CD14-positive monocyte (primary cell): ENCODE results near the gene PRKAG3. TPM values are rescaled to one million over a fixed set of nuclear protein-coding genes. Genes with fewer than 3 reads are reported as not detected.
A peak's percentile ranks its signal among the peaks of the same experiment; 100 is the strongest.
"Not testable (repeated sequence)": the region's sequence is repeated elsewhere in the genome, so short reads cannot be mapped to it uniquely, and the experiment has no call there.

ENCODE experiments used
- DNase-seq, 3 donors: peaks; one replicate each; pipeline ENCODE4 v3.0.0-alpha.2; 2011 to 2022
- H2AFZ ChIP-seq: 2 replicates; pipeline ENCODE4 v1.6.0; 2012; ENCODE audit warnings: mild to moderate bottlenecking, low read depth, low read length, inconsistent platforms; ENCODE audit not compliant: insufficient read depth, poor library complexity, severe bottlenecking
- H3K27ac ChIP-seq, 2 donors: 1 replicate in 1 of 2; 2 replicates in 1 of 2; pipeline ENCODE4 v1.5.1; 2012 to 2013; ENCODE audit warnings: low read length in 2 of 2, control low read depth in 1 of 2, inconsistent platforms in 1 of 2, low read depth in 1 of 2, mild to moderate bottlenecking in 1 of 2
- H3K27me3 ChIP-seq, 2 donors: one replicate each; pipeline versions ENCODE4 v1.6.0 to v1.6.1; 2011 to 2013; ENCODE audit warnings: low read length in 2 of 2; ENCODE audit not compliant: control insufficient read depth in 2 of 2, insufficient read depth in 2 of 2
- H3K36me3 ChIP-seq, 2 donors: replicated peaks in 1 of 2; 1 replicate in 1 of 2; 2 replicates in 1 of 2; pipeline versions ENCODE4 v1.5.1 to v1.6.1; 2012 to 2013; ENCODE audit warnings: low read length in 2 of 2, control low read depth in 1 of 2, inconsistent platforms in 1 of 2, mild to moderate bottlenecking in 1 of 2; ENCODE audit not compliant: insufficient read depth in 2 of 2, control insufficient read depth in 1 of 2
- H3K4me1 ChIP-seq, 2 donors: 1 replicate in 1 of 2; 2 replicates in 1 of 2; pipeline versions ENCODE4 v1.5.1 to v1.6.1; 2012 to 2013; ENCODE audit warnings: low read length in 2 of 2, control low read depth in 1 of 2, inconsistent platforms in 1 of 2, mild to moderate bottlenecking in 1 of 2, moderate library complexity in 1 of 2; ENCODE audit not compliant: insufficient read depth in 2 of 2, control insufficient read depth in 1 of 2
- H3K4me2 ChIP-seq: replicated peaks from 2 replicates; pipeline ENCODE3; 2012; ENCODE audit warnings: low read length, moderate library complexity, mild to moderate bottlenecking; ENCODE audit not compliant: poor library complexity, severe bottlenecking; ENCODE audit errors: extremely low read depth
- H3K4me3 ChIP-seq, 3 experiments: fragments of 200-600 bp in 1 of 3; sonication (generic) in 1 of 3; replicated peaks in 1 of 3; 1 replicate in 2 of 3; 2 replicates in 1 of 3; pipeline ENCODE4 v1.5.1; 2011 to 2013; ENCODE audit warnings: low read length in 3 of 3, mild to moderate bottlenecking in 3 of 3, control low read depth in 2 of 3, low read depth in 2 of 3, inconsistent platforms in 1 of 3, moderate library complexity in 1 of 3
- H3K79me2 ChIP-seq: 2 replicates; pipeline ENCODE4 v1.6.0; 2012; ENCODE audit warnings: mild to moderate bottlenecking, control low read depth, inconsistent platforms, low read length, moderate library complexity; ENCODE audit not compliant: insufficient read depth
- H3K9ac ChIP-seq: 2 replicates; pipeline ENCODE4 v1.6.0; 2017; ENCODE audit warnings: low read length, mild to moderate bottlenecking; ENCODE audit not compliant: insufficient read depth, poor library complexity, severe bottlenecking
- H3K9me3 ChIP-seq, 2 donors: replicated peaks in 1 of 2; 1 replicate in 1 of 2; 2 replicates in 1 of 2; pipeline versions ENCODE4 v1.5.1 to v1.6.1; 2012 to 2013; ENCODE audit warnings: low read length in 2 of 2, control low read depth in 1 of 2; ENCODE audit not compliant: control insufficient read depth in 1 of 2, insufficient read depth in 1 of 2
- H4K20me1 ChIP-seq: 2 replicates; pipeline ENCODE4 v1.6.0; 2012; ENCODE audit warnings: mild to moderate bottlenecking, low read length, control low read depth, moderate library complexity; ENCODE audit not compliant: insufficient read depth
- H3K27ac Mint-ChIP-seq, 7 donors: one replicate each; pipeline ENCODE4 v1.8.0; 2020; ENCODE audit warnings: mild to moderate bottlenecking in 7 of 7, mixed read lengths in 7 of 7, moderate library complexity in 6 of 7, inconsistent platforms in 2 of 7
- H3K27me3 Mint-ChIP-seq, 3 donors: one replicate each; pipeline ENCODE4 v1.8.0; 2021 to 2022; ENCODE audit warnings: low read depth in 3 of 3, mild to moderate bottlenecking in 3 of 3, mixed read lengths in 3 of 3, moderate library complexity in 3 of 3, inconsistent platforms in 1 of 3
- H3K36me3 Mint-ChIP-seq, 2 donors: one replicate each; pipeline ENCODE4 v1.8.0; 2020; ENCODE audit warnings: mixed read lengths in 2 of 2, inconsistent platforms in 1 of 2, mild to moderate bottlenecking in 1 of 2
- H3K4me1 Mint-ChIP-seq: one replicate; pipeline ENCODE4 v1.8.0; 2020; ENCODE audit warnings: mild to moderate bottlenecking, mixed read lengths
- H3K4me3 Mint-ChIP-seq, 2 donors: one replicate each; pipeline ENCODE4 v1.8.0; 2020; ENCODE audit warnings: mild to moderate bottlenecking in 2 of 2, mixed read lengths in 2 of 2, moderate library complexity in 1 of 2
- H3K9me3 Mint-ChIP-seq, 7 donors: one replicate each; pipeline ENCODE4 v1.8.0; 2020 to 2022; ENCODE audit warnings: mixed read lengths in 7 of 7, mild to moderate bottlenecking in 6 of 7, moderate library complexity in 6 of 7, inconsistent platforms in 2 of 7
- WGBS: methylation state at CpG from one replicate; pipeline ENCODE4 v1.1.5; 2013; ENCODE audit warnings: missing lambda C conversion rate; ENCODE audit not compliant: insufficient coverage; 5-methylcytosine and 5-hydroxymethylcytosine counted together
- intact Hi-C, 2 donors: fragments of 100-400 bp; cut with micrococcal nuclease; formaldehyde crosslinking; loops; one replicate each; pipeline versions ENCODE4 v1.15.0 to v1.15.1; 2023
- polyA plus RNA-seq, 3 donors: library from polyadenylated mRNA; depleted of rRNA in 1 of 3; unstranded in 2 of 3; stranded (reverse) in 1 of 3; fragments of 300-500 nt in 2 of 3; fragments of >200 nt in 1 of 3; fragmentation: Illumina TruSeq in 2 of 3; gene quantifications; 1 replicate in 2 of 3; 2 replicates in 1 of 3; pipeline ENCODE4 v1.2.3, GENCODE V29; 2012 to 2021
- TF ChIP-seq, protein P1 (sequence below): fragments of 200-600 bp; IDR thresholded peaks from one replicate; pipeline ENCODE4 v1.8.0; 2022; ENCODE audit warnings: antibody characterized with exemption, mild to moderate bottlenecking

Gene PRKAG3
- polyA plus RNA-seq, 3 donors, result not detected

DNA sequence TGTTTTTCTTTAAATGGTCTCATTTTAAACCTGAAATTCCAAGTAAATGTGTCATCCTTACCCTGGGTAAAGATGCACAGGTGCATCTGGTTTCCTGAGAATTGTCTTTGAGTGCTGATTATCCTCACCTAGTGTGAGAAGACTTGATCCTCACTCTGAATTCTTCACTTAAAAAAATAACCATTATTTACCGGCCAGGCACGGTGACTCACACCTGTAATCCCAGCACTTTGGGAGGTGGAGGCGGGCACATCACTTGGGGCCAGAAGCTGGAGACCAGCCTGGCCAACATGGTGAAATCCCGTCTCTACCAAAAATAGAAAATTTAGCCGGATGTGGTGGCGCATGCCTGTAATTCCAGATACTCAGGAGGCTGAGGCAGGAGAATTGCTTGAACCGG is 18.1 kb upstream of the PRKAG3 start:
- no peak for DNase-seq
- intact Hi-C loops, result loop anchor here (5.0 kb wide), 2 partner anchors 122 to 137 kb away; partner anchors contain the start of gene TTLL4 (in 2 of the 2)
- H3K27ac Mint-ChIP-seq, result no peak overlapping the region

GRCh38 chr2:218846963-218847362 is 15.4 kb upstream of the PRKAG3 start:
- not testable (repeated sequence) for H3K4me1 ChIP-seq, H3K4me3 ChIP-seq, H3K9ac ChIP-seq, H3K79me2 ChIP-seq, H3K27me3 ChIP-seq, H3K36me3 Mint-ChIP-seq, DNase-seq, H3K36me3 ChIP-seq, H3K27ac ChIP-seq, H3K9me3 ChIP-seq, H4K20me1 ChIP-seq, H3K4me2 ChIP-seq, H2AFZ ChIP-seq, H3K4me3 Mint-ChIP-seq
- Mint-ChIP-seq H3K4me1 (peaks cover 13% of the 10 kb centered on the region), H3K27ac (peak overlapping the region in 3 of 7 donors; percentile 74 to 85 (median 75)), H3K9me3 (peaks cover 3 to 13% (median 10%) of the 10 kb centered on the region in 7 donors), H3K27me3 (peaks cover 11 to 34% (median 26%) of the 10 kb centered on the region in 3 donors)
- intact Hi-C loops, result loop anchor here (1.0 to 5.0 kb wide), 3 partner anchors 119 to 135 kb away; partner anchors contain the start of gene TTLL4 (in 2 of the 2)
- WGBS, result 93% methylated on average over 7 of the region's 18 CpGs

More for the DNA sequence above, 18.1 kb upstream of the PRKAG3 start:
- Histone ChIP-seq H3K9me3 (no peaks in the 10 kb centered on the region), H3K36me3 (no peaks in the 10 kb centered on the region), H2AFZ (no peak overlapping the region), H3K27ac (no peak overlapping the region), H3K4me1 (peaks cover 14 to 20% of the 10 kb centered on the region in 2 donors), H3K4me3 (no peak overlapping the region), H3K9ac (no peak overlapping the region), H4K20me1 (no peaks in the 10 kb centered on the region), H3K79me2 (no peaks in the 10 kb centered on the region), H3K4me2 (no peak overlapping the region), H3K27me3 (peaks cover 5 to 19% of the 10 kb centered on the region in 2 donors)
- Mint-ChIP-seq H3K4me1 (peaks cover 24% of the 10 kb centered on the region), H3K9me3 (peaks cover 0 to 18% (median 2%) of the 10 kb centered on the region in 7 donors), H3K27me3 (peaks cover 25 to 46% (median 45%) of the 10 kb centered on the region in 3 donors), H3K36me3 (no peaks in the 10 kb centered on the region), H3K4me3 (no peak overlapping the region)
- TF ChIP-seq, protein P1, sequence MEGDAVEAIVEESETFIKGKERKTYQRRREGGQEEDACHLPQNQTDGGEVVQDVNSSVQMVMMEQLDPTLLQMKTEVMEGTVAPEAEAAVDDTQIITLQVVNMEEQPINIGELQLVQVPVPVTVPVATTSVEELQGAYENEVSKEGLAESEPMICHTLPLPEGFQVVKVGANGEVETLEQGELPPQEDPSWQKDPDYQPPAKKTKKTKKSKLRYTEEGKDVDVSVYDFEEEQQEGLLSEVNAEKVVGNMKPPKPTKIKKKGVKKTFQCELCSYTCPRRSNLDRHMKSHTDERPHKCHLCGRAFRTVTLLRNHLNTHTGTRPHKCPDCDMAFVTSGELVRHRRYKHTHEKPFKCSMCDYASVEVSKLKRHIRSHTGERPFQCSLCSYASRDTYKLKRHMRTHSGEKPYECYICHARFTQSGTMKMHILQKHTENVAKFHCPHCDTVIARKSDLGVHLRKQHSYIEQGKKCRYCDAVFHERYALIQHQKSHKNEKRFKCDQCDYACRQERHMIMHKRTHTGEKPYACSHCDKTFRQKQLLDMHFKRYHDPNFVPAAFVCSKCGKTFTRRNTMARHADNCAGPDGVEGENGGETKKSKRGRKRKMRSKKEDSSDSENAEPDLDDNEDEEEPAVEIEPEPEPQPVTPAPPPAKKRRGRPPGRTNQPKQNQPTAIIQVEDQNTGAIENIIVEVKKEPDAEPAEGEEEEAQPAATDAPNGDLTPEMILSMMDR, result no peak
- 100% methylated on average over 2 of the region's 7 CpGs for WGBS

DNA sequence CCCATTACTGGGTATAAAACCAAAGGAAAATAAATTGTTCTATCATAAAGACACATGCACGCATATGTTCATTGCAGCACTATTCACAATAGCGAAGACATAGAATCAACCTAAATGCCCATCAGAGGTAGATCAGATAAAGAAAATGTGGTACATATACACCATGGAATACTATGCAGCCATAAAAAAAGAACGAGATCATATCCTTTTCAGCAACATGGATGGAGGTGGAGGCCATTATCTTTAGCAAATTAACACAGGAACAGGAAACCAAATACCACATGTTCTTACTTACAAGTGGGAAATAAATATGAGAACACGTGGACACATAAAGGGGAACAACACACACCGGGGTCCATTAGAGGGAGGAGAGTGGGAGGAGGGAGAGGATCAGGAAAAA is 12.7 kb upstream of the PRKAG3 start:
- H3K27ac ChIP-seq, H4K20me1 ChIP-seq, H2AFZ ChIP-seq, H3K4me3 ChIP-seq, H3K4me3 Mint-ChIP-seq, H3K4me2 ChIP-seq, H3K79me2 ChIP-seq, H3K36me3 Mint-ChIP-seq, H3K27me3 ChIP-seq, DNase-seq, H3K9me3 ChIP-seq, H3K9ac ChIP-seq, H3K36me3 ChIP-seq, intact Hi-C loops, H3K27ac Mint-ChIP-seq: not testable (repeated sequence)
- H3K4me1 ChIP-seq, result peaks cover 8 to 14% of the 10 kb centered on the region in 2 donors
- Mint-ChIP-seq H3K4me1 (peaks cover 21% of the 10 kb centered on the region), H3K27me3 (peaks cover 6 to 19% (median 8%) of the 10 kb centered on the region in 3 donors), H3K9me3 (peaks cover 3 to 18% (median 13%) of the 10 kb centered on the region in 7 donors)
- no CpG with 5 or more reads among the region's 5 CpGs for WGBS
